Measurements from ENCODE around the gene LDLRAD3.

Gene LDLRAD3

DNA sequence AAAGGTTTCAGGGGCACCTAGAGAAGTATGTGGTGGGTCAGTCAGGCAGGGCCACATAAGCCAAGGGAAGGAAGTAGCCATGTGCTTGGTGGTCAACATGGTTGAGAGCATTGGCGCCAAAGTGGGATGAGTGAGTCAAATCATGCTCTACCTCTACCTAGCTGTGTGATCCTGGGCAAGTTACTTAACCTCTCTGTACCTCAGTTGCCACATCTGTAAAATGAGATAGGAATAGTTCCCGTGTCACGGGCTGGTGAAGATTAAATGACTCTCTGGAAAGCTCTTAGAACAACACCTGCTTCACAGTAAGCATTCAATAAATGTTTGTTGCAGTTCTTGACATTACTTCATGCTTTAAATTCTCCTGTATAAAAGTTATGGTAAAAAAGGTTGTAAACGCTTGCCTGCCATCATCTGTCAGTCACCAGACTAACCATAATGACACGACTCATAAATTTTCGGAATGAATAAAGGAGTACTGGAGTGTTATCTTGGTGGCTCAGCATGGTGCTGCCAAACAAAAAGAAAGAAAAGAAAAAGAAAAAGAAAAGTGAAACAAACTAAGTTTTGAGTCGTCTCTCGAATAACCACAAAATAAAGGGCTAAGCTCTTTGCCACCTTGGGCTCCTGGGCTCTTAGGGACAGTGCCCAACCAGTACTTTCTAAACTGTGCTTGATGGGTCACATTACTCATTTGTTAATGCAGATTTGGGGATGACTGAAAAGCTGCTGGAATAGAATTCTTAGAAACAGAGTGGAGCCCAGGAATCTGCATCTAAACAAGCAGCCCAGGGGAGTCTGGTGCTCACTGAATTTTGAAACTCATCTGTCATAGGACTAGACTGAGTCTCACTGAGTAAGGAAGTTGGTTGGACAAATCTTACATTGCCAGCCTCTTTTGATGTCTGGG lies 107.6 kb downstream of the LDLRAD3 start:
- no peak for DNase-seq

DNA sequence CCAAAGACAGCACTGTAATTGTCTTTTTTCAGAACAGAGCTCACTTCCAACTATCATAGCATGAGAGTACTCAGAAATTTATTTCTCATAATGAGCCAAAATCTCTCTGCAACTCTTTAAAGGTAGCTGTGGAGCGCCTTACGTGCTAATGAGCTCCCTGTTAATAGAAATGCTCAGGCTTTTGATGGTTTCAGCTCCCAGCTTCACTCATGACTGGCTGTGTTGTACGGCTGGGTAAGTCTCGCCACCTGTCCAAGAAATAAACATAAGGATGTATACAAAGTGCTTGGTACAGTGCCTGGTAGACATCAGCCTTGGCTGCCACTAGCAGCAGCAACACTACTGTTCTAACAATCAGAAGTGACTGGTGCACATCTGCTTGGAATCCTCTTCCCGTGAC lies 109.4 kb downstream of the LDLRAD3 start:
- no peak for DNase-seq

DNA sequence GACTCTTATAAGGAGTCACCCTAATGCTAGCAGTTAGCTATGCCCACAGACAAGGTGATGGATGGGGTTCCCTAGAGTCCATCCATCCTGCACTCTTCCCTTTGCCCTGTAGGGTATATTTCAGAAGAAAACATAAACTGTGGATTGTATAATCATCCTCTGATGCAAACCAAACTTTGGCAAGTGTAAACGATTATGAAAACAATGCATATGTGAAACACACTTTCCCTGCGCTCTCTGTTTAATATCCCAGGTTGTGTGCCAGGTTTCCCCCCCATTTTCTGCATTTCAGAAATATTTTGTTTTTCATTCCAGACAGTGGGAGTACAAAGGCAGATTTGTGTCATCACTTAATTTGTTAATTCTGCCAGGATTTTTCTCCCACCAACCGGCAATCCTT lies 110.0 kb downstream of the LDLRAD3 start:
- DNase-seq: no peak

DNA sequence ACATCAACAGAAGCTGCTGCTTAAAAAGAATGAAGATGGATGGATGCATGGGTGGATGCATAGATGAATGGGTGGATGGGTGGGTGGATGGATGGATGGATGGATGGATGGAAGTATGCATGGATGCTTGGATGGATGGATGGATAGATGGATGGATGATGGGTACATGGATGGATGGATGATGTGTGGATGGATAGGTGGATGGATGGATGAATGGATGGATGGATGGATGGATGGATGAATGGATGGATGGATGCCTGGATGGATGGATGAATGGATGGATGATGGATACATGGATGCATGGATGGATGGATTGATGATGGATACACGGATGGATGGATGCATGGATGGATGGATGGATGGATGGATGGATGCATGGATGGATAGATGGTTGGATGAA lies 110.8 kb downstream of the LDLRAD3 start:
- no peak for DNase-seq

DNA sequence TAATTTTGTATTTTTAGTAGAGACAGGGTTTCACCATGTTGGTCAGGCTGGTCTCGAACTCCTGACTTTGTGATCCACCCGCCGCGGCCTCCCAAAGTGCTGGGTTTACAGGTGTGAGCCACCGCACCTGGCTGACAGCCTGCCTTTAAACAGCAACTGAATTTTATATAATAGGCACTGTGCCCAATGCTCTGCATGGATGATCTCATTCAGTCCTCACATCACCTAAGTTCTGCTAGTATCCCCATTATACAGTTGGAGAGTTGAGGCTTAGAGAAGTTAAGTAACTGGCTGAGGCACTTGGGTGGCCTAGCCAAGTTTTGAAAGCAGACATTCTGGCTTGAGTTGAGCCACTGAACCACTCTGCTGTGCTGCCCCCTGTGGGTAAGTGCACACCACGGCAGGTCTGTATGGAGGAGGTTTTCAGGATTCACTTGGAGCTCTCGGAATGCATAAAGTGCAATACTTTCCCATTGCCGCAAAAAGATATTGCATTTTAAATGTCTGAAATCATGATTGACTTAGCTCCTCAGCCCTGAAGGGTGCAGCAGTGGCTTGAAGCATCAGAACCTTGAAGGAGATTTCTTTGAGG lies 112.4 kb downstream of the LDLRAD3 start:
- no peak for DNase-seq

DNA sequence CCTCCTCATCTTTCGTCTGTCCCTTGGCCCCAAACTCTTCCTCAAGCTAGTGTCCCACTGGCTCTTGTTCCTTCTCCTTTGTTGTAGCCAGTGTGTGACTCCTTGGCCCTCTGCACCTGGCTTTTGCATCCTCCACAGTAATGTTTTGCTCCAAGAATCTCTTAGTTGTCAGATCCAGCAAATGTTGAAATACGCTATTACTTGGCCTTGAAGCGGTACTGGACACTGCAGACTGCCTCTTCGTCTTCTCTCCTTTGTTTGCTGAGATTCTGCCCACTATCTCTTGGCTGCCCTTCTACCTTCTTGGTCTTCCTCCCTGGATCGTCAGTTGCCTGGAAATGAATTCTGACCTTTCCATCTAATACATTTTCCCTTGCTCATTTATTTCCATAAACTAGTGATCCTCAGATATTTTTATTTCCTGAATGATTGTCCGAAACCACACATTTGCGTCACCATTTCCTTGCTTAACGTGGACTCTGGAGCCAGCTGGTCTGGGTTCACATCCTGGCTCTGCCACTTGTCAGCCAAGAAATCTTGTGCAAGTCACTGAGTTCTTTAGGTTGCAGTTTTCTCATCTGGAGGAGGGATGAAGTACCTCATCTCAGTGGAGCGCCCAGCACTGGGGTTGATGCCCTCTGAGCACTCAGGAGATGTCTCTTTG lies 113.6 kb downstream of the LDLRAD3 start:
- DNase-seq: no peak

DNA sequence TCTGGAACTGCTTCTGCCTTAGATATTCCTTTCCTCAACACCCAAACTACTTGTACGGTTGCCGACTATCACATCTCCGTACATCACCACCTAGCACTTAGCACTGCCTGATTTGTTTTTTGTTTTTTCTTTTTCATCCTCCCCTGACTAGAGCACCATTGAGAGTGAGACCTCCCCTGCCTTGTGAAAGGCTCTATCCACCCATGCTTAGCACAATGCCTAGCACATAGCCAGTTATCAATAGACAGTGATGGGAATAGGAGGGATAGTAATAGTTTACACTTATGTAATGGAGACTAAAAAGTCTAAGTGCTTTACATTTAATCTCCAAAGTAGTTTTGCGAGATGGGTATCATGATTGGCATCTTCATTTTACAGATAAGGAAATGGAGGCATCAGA lies 115.8 kb downstream of the LDLRAD3 start:
- DNase-seq: no peak

DNA sequence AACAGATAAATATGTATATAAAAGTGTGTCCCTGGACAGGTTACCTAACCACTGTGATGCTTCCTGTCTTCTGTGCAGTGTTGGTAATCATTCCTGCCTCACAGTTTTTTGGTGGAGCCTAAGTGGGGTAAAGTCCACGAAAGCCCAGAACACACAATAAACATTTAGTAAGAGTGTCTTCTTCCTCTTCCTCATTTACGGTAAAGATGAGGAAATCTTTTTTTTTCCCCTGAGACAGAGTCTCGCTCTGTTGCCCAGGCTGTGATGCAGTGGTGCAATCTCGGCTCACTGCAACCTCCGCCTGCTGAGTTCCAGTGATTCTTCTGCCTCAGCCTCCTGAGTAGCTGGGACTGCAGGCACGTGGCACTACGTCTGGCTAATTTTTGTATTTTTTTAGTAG lies 117.1 kb downstream of the LDLRAD3 start:
- no peak for DNase-seq

DNA sequence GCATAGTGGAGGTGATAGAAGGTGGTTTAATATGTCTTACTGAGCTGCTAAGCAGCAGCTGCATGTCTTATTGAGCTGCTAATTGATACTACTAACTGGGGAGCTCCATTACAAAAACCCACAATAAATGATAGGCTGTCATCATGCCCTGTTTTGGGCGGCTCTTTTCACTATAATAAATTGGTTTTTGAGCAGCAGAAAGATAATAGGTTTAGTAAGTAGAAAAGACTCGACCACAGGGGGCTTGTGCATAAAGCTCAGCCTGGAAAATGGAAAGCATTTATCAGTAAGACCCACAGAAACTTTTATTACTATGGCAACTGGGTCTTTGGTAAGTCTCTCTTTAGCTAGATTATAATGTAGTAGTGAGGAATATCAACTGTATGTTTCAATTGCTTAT lies 117.6 kb downstream of the LDLRAD3 start:
- DNase-seq: no peak

DNA sequence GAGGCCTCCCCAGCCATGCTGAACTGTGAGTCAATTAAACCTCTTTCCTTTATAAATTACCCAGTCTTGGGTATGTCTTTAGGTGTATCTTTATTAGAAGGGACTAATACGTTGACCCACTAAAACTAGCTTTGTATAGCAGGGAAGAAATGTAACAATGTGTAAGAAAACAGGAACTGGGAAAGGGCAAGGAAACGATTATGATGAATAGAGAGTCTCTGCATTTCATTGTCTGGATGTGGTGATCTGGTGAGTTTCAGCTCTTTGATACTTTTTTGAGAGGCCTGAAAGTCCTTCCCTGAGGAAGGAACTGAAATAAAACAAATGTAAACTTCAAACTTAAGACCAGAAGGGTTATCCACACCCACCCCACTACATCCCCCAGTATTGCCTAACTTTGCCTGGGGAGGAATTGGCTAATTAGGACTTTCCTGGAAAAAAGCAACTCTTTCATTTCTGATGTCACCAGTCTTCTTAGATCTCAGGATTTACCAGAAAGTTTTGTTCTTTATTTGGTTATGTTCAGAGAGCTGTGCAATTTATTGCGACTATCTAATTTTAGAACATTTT lies 119.0 kb downstream of the LDLRAD3 start:
- no peak for DNase-seq

DNA sequence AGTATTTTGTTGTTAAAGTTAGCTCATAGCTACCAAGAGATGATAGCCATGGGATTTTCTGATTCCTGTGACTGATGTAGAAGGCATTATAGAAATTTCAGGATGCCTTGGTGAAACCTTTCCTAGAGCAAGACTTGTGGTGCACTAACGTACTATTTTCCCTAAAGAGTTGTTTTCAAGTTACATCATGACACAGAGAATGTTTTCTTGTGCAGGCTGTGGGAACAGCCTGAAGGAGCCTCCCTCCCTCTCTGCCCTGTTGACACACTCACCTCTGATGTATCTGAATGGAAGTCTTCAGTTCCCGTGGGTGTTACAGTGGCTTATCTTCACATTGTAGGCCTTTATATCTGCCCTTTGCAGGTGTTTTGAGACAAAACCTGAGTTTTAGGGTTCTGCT lies 121.6 kb downstream of the LDLRAD3 start:
- DNase-seq: no peak

DNA sequence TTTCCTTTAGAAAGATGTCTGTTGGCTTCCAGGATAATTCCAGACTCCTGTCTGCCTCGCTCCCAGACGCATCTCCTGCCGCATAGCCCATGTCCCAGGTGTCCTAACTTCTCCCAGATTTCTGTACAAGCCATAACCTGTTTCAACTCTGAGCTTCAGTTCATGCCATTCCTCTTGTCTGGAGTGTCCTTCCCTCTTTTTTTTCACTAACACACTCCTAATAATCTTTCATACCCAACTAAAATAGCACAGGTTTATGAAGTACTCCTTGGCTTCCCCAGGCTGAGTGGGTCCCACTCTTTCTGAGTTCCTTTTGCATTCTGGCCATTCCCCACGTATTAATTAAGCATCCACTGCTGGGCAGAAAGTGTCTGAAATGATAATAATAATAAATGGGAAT lies 123.0 kb downstream of the LDLRAD3 start:
- DNase-seq: no peak

DNA sequence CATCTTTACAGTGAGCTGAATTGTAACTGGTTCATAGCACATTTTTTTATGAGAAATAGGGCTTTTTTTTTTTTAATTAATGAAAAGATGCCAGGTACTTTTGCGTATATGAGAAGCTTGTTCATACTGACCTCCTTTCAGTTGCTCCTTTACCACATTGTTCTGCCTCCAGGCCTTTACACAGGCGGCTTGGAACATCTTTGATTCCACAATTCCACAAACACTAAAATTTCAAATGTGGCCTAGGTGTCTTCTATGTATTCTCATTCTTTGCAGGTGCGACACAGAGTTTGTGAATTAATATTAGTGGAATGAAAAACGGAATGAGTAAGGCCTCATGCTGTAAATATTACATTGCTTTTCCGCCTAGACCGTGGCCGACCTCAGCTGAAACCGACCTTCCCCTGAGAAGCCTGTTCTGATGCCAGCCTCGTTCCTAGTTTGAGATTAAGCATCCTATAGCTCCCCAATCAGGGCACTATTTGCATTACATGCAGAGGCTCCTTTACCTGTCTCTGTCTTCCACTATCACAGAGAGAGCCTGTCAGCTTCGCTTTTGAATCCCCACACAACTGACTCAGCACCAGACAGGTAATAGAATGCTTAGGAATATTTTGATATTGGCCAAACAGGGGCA lies 125.8 kb downstream of the LDLRAD3 start:
- DNase-seq: no peak

DNA sequence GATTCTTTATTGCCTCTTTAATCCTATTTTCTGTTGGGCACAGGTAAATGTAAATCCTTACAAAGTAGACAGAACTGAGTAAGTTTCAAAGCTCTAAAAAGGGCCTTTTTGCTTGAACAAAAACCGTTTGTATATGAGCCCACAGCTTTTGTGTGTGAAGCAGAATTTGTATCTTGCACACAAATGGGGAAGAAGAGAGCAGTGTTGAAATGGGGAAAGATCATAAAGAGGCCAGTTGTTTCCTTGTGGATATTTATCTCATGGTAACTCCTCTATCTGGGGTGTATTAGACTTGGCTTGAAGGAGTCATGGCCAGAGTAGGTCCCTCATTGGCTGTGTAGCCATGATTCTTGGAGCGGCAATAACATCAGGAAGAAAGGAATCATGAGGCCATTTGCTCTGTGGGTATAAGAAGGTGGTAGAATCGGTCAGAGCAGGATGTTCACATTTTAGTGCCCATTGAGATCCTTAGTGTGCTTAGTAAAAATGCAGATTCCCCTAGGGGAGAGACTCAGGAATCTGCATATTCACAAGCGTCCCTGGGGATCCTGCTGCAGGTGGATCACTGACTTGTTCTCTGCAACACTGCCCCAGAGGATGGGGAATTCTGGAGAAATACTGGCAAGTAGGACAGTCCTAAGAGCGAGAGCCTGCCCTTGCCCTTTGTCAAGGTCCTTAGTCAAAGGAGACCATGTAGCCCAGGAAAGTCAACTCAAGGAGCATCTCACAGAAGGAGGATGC lies 126.5 kb downstream of the LDLRAD3 start:
- DNase-seq: no peak

DNA sequence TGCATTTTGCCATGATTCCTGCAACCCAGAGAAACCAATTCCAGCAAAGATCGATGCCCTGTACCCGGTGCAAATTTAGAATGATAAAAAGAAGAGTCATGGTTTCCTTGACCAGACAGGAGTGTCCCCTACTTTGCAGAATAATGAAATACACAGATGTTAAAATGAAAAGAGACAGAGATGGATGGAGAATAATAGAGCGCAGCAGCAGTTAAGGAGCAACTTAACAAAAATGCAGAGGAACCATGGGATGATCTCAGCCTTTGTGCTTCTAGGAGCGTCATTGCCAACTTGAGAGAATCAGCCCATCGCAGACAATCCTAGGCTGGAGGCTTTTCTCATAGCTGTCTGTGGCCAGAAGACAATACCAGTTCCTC lies 127.1 kb downstream of the LDLRAD3 start:
- DNase-seq: no peak

DNA sequence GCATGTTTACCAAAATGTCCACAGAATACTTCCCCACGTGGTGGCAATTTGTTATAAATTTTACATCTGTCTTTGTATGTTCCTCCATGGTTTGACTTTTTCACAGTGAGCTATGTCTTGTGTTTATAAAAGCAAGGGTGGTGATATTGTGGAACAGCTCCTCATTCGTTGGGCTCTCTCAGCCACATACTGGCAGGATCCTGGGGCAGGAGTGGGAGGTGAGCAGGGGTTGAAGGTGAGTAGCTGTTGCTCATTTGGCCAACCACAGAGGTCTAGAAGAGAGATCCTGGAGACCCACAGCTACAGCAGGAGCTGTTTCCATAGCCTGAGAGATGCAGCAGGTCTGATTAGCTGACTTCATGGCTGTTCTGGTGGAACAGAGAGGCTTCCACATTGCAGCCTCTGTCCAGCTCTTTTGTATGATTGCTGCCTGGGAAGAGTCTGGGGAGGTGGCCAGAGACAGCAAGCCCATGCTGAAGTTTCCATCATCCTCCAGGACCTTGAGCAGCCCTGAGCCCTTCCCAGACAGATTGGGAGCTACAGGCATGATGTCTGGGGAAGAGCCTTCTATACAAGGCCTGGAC lies 128.1 kb downstream of the LDLRAD3 start:
- no peak for DNase-seq

DNA sequence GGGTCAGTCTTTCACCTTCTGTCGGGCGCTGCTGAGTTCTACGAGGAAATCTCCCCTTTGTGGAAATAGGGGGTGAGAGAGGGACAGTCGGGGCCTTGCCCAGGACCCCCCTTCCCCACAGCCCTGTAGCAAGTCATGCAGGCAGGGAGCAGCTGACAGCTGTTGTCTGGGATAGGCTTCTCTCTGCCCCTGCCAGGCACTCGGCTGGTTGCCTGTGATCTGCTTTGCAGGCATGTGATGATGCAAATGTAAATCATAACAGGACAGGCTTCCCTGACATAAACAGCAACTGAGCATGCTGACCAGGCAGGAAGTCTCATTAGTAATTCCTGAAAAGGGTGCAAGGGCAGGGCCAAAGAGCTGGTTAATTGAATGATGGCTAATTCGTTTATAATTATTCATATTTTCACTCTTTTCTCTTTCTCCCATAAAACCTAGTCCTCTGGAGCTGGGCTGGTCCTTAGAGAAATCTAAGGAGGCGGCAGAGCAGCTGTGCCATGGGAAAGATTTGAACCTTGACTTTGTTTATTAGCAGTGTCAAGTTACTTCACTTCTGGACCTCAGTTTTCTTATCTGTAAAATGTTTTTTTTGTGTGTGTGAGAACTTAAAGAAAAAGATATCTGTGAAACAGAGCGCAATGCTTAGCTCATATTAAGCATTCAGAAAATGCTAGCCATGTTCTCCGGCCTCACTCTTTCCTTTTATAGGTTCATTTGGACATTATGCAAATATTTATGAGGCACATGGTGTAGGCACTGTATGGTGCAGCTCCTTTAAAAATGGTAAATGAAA lies 129.7 kb downstream of the LDLRAD3 start:
- DNase-seq: no peak

DNA sequence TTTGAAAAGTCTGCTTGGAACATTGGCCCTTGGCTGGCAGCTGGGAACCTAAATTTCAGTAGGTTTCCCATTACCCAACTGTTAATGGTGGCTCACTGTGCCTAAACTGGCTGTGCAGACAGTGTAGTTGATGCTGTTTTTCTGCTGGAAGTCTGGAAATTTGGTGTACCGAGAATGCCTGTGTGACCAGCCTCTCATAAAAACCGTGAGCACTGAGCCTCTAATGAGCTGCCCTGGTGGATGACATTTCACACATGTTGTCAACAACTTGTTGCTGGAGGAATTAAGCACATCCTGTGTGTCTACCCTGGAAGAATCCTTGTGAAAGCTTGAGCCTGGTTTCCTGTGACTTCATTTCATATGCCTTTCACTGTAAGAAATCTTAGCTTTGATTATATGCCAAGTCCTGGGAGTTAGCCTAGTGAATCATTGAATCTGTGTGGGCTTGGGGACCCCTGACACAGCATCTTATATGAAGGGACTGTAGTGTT lies 131.1 kb downstream of the LDLRAD3 start:
- no peak for DNase-seq

DNA sequence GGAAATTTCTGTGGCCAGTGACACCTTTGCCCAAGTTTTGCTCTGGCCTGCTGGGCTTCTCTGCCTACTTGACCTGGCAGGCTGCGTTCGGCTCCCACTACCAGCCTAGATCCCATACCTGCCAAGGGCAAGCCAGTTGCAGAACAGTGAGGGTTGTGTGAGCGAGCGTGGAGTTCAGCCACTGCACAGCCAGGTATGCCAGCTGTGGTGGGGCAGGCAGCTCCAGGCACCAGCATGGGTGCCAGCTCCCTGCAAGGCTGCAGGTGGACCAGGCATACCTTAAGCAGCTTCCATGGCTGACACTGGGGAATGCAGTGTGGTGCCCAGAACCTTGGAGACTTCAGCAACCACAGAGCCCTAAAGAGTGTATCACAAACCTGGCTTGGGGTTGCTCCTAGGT lies 133.5 kb downstream of the LDLRAD3 start:
- DNase-seq: no peak

DNA sequence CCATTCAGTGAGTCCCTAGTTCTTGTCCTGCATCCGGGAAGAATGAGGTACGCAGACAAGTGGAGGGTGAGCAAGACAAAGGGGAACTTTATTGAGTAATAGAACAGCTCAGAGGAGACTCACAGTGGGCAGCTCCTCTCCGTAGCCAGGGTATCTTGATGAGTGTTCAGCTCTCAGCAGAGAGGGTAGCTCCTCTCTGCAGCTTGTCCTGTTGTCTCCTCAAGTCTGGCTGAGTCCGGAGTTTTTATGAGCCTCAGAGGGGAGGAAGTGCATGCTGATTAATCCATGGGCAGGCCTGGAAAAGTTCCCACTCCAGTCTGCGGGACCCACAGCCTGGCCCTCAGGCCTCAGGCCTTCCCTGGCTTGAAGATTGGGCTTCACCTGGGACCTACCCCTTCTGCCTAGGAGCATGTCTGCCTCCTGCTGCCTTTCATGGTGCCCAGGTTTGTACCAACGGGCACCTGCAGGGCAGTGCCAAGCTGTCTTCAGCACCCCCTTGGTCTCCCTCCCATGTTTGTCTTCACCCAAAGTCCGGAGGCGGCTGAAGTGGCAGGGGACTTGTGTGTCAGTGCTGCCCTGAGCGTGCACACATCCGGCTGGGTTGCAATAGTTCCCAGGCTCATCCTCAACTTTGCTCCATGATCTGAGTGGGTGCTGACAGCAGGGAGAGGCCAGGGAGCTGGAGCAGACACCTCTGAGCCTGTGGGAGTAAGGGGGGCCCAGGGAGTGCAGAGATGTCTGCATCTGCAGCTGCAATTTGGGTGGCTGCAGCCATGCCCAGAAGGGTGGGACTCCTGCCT lies 134.2 kb downstream of the LDLRAD3 start:
- DNase-seq: no peak

Data from SHP77 treated with DMSO at 0.1 percent for 48 hours (cell line).